Measurements from ENCODE around the gene HBG1. TPM values are rescaled to one million over a fixed set of nuclear protein-coding genes. Genes with fewer than 3 reads are reported as not detected.

Gene HBG1
- total RNA-seq, 2 experiments from 2014 or later: not detected

DNA sequence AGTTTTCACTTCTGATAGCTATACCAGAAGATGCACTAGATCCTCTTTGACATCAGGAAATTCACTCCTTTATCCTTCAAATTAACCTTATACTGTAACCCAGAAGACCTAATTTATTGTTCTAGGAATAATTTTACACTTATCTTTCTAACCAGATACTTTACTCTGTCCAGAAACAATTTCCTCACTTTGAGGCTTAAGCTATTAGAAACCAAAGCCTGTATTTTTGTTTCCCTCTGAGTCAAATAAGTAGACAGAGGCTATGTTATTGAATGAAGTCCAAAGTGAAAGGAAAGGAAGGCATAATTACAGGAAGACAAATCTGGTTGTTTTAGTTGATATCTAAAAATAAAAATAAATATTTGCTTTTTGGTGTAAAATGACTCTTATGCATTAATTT, 51.4 kb downstream of the HBG1 start:
- POLR2A ChIA-PET: no interaction called here
- no peak overlapping the region for H3K27ac Mint-ChIP-seq
- no peak for ATAC-seq

More for the DNA sequence above, 51.4 kb downstream of the HBG1 start:
- H3K36me3 Mint-ChIP-seq (ENCODE audit: low read depth): no peaks in the 10 kb centered on the region
- no peaks in the 10 kb centered on the region for H3K4me1 Mint-ChIP-seq (ENCODE audit: low read depth)
- H3K4me3 Mint-ChIP-seq: no peak overlapping the region
- no peaks in the 10 kb centered on the region for H3K27me3 Mint-ChIP-seq (ENCODE audit: low read depth)
- CTCF ChIA-PET: no interaction called here
- no peak for DNase-seq
- H3K9me3 Mint-ChIP-seq (ENCODE audit: insufficient read depth): no peaks in the 10 kb centered on the region

Other genes with a start within 250 kb of the HBG1 start
- gene OR52J3, start 203.3 kb downstream of the HBG1 start, total RNA-seq: not detected
- not detected for gene OR52E2, start 190.2 kb downstream of the HBG1 start, total RNA-seq
- gene OR52E1, start 180.3 kb downstream of the HBG1 start, total RNA-seq: not detected
- not detected for gene OR52A5, start 111.5 kb downstream of the HBG1 start, total RNA-seq
- gene OR52A1, start 95.1 kb downstream of the HBG1 start, total RNA-seq: not detected
- not detected for gene OR51V1, start 49.2 kb downstream of the HBG1 start, total RNA-seq
- not detected for gene HBB, start 22.8 kb downstream of the HBG1 start, total RNA-seq
- gene HBD, start 15.4 kb downstream of the HBG1 start, total RNA-seq: not detected
- not detected for gene HBG2, start 4.9 kb upstream of the HBG1 start, total RNA-seq
- gene HBE1, start 20.1 kb upstream of the HBG1 start, total RNA-seq: not detected
- not detected for gene OR51B4, start 52.1 kb upstream of the HBG1 start, total RNA-seq
- not detected for gene OR51B2, start 74.4 kb upstream of the HBG1 start, total RNA-seq
- not detected for gene OR51B5, start 93.7 kb upstream of the HBG1 start, total RNA-seq
- gene OR51B6, start 101.7 kb upstream of the HBG1 start, total RNA-seq: not detected
- gene OR51M1, start 134.0 kb upstream of the HBG1 start, total RNA-seq: not detected
- not detected for gene OR51Q1, start 172.3 kb upstream of the HBG1 start, total RNA-seq
- gene OR51I1, start 191.7 kb upstream of the HBG1 start, total RNA-seq: not detected
- not detected for gene OR51I2, start 199.5 kb upstream of the HBG1 start, total RNA-seq
- not detected for gene OR52D1, start 238.8 kb upstream of the HBG1 start, total RNA-seq

Measured in activated CD8-positive, alpha-beta T cell treated with anti-CD3 and anti-CD28 coated beads, Interleukin-2, amount 10 ng/mL, durations not matched to agents 7 days and 5 days (primary cell).